T-helper 2 cell (primary cell): ENCODE results near the gene ANKRD6.

Experiments
- DNase-seq, 5 experiments: peaks; one replicate each; pipeline versions ENCODE4 v3.0.0 to v3.0.0-alpha.2; 2012 to 2022

Gene ANKRD6

DNA sequence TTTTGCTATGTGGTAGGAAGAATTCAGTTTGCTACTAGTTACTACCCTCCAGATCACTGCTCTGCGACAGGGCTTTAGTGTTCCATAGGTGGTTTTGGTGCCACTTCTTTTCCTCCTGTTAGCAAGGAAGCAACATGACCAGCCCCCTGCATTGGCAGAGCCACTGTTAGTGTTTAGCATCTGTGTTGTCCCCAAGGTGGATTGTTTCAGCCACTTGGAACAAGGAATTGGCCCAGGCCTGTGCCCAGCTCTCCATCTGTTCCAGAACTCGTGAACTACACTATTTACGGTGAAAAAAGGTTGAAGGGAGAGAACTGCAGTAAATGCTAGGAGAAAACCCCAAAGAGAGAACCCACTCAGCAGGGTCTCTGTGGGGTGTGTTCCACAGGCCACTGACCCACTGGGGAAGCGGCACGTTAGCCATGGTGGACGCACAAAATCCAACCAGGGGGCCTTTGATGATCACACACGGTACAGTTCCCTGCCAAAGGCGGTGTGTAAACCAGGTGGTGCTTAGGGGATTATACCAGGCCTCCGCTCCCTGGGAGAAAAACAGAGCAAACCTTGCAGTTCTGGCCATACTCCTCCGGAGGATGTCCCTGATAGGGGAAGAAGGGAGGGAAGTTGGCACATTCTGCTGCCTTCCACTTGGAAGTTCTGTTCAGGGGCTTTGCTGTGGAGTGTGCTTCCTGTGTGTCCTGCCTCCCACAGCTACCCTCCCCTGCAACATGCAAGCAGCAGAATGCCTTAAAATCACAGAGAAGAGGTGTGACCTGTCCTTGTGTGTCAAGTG, 133.3 kb downstream of the ANKRD6 start:
- no peak for DNase-seq

DNA sequence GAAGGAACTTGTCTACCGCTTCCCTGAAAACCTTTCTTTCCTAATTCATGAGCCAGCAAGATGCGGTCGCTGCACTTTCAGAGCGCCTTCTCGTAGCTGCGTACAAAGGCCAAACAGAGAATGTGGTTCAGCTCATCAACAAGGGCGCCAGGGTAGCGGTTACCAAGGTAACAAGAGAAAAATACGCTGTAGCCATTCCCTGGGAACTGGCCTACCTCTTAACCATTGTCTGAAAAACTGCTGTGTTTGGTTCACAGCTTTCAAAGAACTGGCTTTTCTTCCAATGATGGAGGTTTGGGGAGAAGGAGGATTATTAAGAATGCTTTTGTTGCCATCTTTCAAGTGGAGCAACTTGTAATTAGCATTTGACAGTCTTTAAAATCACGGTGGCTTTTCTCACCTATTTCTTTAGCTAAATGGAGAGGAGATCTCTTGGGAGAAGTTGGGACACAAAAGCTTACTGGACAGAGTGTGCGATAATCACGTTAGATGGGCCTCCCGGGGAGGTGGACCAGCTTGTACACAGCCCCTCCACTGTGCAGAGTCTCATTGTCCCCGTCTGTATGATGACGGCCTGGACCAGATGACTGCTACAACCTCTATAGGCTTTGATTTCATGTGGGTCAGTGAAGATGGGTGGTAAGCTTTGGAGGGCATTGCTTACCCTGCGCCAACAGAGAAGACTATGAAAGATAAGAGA, 134.1 kb downstream of the ANKRD6 start:
- no peak for DNase-seq

DNA sequence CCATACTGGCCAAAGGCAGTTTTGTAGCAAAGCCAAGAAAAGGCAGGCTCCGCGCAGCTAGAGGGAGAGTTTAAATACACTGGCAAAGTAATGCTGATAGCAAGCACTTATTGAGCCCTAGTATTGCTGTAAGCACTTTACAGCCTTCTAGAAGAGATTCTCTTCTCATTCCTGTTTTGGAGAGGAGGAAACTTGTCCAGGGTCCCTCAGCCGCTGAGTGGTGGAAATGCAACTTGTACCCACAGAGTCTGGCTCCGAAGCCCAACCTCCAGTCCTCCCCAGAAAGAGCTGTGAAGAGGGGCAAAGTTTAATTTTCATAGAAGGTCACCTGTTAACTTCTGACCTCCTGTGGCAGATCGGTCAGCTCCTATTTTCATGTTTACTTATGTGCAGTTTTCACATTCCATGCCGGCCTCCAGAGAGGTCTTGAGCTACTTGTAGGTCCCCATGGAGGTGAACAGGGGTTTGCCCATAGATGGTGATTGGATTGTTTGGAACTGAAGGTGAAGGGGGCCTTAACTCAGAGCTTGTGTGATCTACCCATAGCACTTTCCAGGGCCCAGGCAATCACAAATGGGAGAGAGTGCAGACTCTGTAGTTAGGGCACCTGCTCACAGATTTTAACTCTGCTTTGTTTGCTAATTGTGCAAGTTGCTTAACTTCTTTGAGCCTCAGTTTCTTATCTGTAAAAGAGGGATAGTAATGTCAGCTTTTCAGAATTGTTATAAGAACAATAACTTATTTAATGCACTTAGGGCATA, 134.9 kb downstream of the ANKRD6 start:
- no peak for DNase-seq

DNA sequence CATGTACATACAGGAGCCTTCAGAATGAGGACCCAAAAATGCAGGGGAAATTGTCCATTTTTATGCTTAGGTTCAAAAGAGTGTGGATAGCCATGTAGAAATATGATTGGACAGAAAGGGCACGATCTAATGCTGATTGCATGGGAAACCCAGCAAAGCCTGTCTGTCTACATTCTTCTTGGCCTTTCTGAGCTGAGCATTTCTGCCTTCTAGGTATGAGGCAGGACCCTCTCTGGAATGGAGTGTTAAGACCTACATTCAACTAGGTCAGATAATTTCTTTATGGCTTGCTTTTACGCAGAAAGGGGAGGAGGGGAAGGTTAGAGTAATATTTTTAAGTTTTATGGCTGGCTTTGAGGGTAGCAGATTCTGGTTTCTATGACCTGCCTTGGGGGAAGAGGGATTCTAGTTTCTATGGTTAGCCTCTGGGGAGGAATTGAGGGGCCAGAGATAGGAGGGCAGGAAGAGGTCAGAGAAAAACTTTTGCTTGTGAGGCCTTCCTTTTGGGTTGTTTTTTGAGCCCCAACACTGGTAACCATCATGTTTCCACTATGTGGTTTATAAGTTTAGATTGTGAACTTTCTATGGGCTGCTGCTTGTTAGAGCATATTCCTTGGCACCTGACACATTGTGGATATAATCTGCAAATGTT, 142.1 kb downstream of the ANKRD6 start:
- DNase-seq: no peak

DNA sequence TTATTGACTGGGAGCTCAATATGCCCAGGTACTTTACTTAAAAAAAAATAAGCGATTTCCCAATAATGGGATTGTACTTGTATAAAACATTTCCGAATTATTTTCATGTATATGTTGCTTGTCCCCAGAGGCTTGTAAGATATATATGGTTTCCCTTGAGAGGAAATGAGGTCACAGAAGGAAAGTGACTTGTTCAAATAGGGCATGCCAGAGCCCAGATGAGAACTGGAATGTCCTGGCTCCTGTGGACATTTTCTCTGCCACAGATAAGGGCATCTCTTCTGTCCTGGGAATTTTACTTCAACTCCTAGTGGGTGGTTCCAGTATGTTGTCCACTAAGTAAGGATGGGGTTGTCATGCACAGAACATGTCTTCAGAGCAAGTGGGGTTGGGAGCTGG, 142.6 kb downstream of the ANKRD6 start:
- DNase-seq: no peak

DNA sequence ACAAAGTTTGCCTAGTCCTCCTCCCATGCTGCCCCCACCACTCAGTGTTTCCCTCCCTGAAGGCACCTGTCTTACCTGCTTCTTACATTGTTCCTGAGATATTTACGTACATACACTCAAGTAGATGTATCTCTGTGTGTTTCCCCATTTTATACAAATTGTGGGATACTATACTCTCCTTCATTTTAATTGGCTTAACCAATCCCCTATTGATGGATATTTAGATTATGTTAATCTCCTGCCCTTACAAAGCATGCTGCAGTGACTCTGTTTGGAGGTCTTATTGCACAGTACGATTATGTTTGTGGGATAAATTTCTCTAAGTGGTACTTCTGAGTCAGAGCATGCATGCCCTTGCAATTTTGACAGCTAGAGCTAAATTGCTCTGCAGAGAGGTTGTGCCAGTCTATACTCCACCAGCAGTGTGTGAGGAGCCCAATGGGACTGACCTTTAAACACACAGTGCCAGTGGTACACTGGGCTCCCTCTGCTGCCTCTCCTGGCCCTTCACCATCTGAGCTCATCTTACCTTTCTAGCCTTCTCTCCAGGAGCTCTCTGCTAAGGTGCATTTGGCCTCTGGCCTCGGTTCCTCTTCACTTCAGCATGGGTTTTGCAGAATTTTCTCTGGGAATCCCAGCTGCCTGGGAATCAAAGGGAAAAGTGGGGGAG, 148.2 kb downstream of the ANKRD6 start:
- DNase-seq: no peak

DNA sequence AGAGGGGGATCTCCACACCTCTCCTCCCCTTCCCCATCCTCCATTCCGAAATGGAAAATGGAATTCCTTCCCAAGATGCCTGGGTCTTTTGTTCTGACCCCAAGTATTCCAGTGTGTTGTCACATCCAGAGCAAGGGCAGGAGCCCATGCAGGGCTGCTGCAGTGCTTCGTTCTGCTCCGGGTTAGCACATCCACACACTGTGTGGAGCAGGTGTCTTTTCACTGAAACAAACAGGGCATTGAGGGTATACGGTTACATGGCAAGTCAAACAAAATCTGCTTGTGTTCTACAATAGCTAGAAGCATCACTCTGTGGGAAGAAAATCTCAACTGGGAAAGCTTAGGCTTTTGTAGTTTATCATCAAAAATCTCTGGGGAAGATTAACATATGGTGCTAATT, 148.7 kb downstream of the ANKRD6 start:
- no peak for DNase-seq

- peak in 1 of 5 experiments; percentile 3 for DNase-seq
These were observed 149.8 kb downstream of the ANKRD6 start for GRCh38 chr6:89582669-89583325.

GRCh38 chr6:89583559-89583958, 150.6 kb downstream of the ANKRD6 start:
- DNase-seq: no peak

GRCh38 chr6:89584539-89584938, 151.6 kb downstream of the ANKRD6 start:
- no peak for DNase-seq

DNA sequence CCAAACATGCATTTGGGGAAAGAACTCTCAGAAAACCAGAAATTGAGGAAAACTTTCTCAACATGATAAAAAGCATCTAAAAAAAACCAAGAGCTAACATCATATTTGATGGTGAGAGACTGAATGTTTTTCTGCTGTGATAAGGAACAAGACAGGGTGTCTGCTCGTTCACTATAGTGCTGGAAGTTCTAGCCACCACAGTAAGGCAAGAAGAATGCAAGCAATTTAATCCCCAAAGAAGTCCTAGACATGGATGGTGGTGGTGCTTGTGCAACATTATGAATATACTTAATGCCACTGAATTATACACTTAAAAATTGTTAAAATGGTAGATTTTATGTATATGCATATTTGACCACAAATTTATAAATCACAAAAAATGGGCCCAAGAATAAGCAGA, 152.2 kb downstream of the ANKRD6 start:
- no peak for DNase-seq

DNA sequence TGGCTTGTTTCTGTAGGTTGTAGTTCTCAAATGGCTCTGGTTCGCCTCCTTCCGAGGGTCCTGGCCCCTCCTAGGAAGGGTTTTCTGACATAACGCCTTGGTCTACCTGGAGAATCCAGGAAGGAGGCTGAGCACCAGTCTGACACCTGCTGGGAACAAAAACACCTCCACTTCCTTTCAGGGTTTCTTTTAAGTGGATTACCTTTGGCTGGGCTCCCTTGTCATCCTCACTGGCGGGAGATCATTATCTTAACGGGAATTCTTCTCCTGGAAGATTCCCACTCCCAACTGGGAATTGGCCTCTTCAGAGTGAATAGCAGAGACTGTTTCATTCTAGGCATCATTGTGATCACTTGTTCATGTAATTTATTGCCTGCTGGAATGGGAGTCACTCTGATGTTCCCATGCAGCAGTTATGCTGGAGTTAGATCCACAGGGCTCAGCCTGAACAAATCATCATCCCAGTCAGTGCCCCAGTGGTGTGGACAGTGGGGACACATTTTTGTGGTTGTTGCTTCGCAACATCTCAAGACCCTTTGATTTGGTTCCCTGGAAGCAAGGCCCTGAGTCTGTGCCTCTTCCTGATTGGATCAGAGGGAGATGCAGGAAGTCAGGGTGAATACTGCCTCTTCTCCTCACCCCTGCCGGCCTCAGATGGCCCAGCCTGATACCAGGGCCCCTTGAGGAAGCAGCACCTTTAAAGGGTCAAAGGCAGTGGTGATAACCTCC, 156.5 kb downstream of the ANKRD6 start:
- no peak for DNase-seq

- DNase-seq: no peak
These were observed 157.2 kb downstream of the ANKRD6 start for GRCh38 chr6:89590133-89590532.

- DNase-seq: no peak
These were observed 158.8 kb downstream of the ANKRD6 start for GRCh38 chr6:89591745-89592144.

DNA sequence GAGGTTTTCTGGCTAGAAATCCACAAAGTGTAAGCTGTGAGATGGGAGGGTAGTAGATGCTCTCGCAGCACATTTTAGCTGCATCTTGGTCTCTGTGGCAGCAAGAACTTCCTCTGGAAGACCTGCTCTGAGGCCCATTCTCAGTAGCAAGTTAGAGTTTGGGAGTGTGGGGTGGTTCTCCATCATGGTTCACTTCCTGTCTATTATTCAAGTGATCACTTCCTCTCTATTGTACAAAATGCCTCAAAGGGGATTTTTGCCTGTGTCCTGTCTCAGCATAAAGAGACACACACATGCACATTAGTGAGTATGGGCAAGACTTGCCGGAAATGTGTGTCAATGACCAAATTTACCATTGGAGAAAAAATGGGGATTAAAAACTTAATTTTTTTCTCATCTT, 163.1 kb downstream of the ANKRD6 start:
- peak in 1 of 5 experiments; percentile 34 for DNase-seq

DNA sequence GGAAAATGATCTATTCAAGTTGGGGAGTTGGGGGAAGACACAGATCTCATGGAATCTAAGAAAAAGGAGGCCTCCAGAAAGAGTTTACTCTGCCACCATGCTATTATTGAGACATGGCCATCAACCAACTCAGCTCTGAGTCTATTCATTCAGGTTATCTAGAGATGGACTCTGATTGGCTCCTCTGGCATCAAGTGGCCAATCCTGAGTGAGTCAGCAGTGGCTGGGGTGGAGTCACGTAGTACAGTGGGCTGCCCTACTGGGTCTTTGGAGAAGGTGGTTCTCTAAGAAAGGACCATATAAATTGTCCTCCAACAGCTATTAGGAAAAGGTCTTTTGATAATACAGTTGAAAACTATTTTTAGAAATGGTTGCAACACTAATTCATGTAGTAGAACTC, 163.5 kb downstream of the ANKRD6 start:
- DNase-seq: no peak

GRCh38 chr6:89597372-89597771, 164.4 kb downstream of the ANKRD6 start:
- no peak for DNase-seq

GRCh38 chr6:89597988-89598387, 165.0 kb downstream of the ANKRD6 start:
- DNase-seq: no peak

DNA sequence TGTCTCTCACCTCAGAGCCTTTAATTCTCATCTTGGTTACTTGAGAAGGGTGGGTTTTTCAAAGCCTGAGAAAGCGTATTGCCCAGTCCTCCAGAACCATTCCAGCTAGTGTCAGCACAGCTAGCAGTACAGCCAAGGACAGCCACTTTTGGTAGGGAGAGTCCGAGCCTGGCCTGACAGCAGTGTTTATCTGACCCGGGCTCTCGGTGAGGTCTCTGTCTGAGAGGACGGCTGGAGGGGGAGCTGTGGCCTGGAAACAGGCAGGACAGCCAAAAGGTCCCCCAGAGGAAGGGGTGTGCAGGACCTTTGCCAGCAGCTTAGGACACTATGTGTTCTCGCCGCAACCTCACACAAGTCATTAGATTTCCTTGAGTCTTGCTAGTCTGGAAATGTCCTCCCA, 166.8 kb downstream of the ANKRD6 start:
- no peak for DNase-seq

GRCh38 chr6:89602166-89602565, 169.2 kb downstream of the ANKRD6 start:
- no peak for DNase-seq

GRCh38 chr6:89604653-89605052, 171.7 kb downstream of the ANKRD6 start:
- DNase-seq: no peak
